H9 (cell line): ENCODE data around the gene COPB2. TPM values are rescaled to one million over a fixed set of nuclear protein-coding genes. Genes with fewer than 3 reads are reported as not detected.

Experiments used
- DNase-seq: peaks from one replicate; pipeline ENCODE4 v3.0.0-alpha.2; 2017
- H2AFZ ChIP-seq: one replicate; pipeline ENCODE4 v1.6.1; 2013; ENCODE audit warnings: mild to moderate bottlenecking, low read length, control low read depth, moderate library complexity
- H2AK5ac ChIP-seq: 2 replicates; pipeline ENCODE4 v1.6.1; 2013; ENCODE audit warnings: low read length, control low read depth, mixed read lengths; ENCODE audit not compliant: insufficient read length
- H2BK120ac ChIP-seq: one replicate; pipeline ENCODE4 v1.6.1; 2013; ENCODE audit warnings: low read depth, mild to moderate bottlenecking, low read length, control low read depth, inconsistent platforms; ENCODE audit not compliant: poor library complexity, severe bottlenecking
- H2BK12ac ChIP-seq: 2 replicates; pipeline ENCODE4 v1.6.1; 2013; ENCODE audit warnings: low read length, control low read depth, mixed read lengths, low read depth; ENCODE audit not compliant: insufficient read length
- H2BK15ac ChIP-seq: 2 replicates; pipeline ENCODE4 v1.6.1; 2013; ENCODE audit warnings: low read depth, low read length, control low read depth
- H2BK20ac ChIP-seq: one replicate; pipeline ENCODE4 v1.6.1; 2013; ENCODE audit warnings: low read depth, mild to moderate bottlenecking, low read length, control low read depth, inconsistent platforms; ENCODE audit not compliant: poor library complexity, severe bottlenecking
- H2BK5ac ChIP-seq: 2 replicates; pipeline ENCODE4 v1.6.1; 2013; ENCODE audit warnings: low read length, control low read depth, mixed read lengths; ENCODE audit not compliant: insufficient read length
- H3K14ac ChIP-seq: 2 replicates; pipeline ENCODE4 v1.6.1; 2013; ENCODE audit warnings: low read length, control low read depth; ENCODE audit not compliant: insufficient read depth
- H3K18ac ChIP-seq: 2 replicates; pipeline ENCODE4 v1.6.1; 2013; ENCODE audit warnings: low read depth, mild to moderate bottlenecking, mixed read lengths, low read length, control low read depth; ENCODE audit not compliant: insufficient read length
- H3K23ac ChIP-seq: 2 replicates; pipeline ENCODE4 v1.6.1; 2013; ENCODE audit warnings: low read length, control low read depth, mixed read lengths, low read depth; ENCODE audit not compliant: insufficient read length
- H3K23me2 ChIP-seq: 2 replicates; pipeline ENCODE4 v1.6.1; 2013; ENCODE audit warnings: low read depth, mild to moderate bottlenecking, mixed read lengths, low read length, control low read depth; ENCODE audit not compliant: insufficient read length, poor library complexity, severe bottlenecking
- H3K27ac ChIP-seq: 2 replicates; pipeline ENCODE4 v1.5.1; 2013; ENCODE audit warnings: low read length, control low read depth, mixed read lengths, low read depth; ENCODE audit not compliant: insufficient read length
- H3K27me3 ChIP-seq: 2 replicates; pipeline ENCODE4 v1.6.1; 2013; ENCODE audit warnings: low read length, control low read depth, inconsistent platforms; ENCODE audit not compliant: insufficient read depth
- H3K4ac ChIP-seq: 2 replicates; pipeline ENCODE4 v1.6.1; 2013; ENCODE audit warnings: low read depth, mild to moderate bottlenecking, control low read depth, inconsistent platforms, low read length, moderate library complexity
- H3K4me1 ChIP-seq: 2 replicates; pipeline ENCODE4 v1.6.1; 2013; ENCODE audit warnings: low read length, control low read depth, inconsistent platforms; ENCODE audit not compliant: insufficient read depth
- H3K4me2 ChIP-seq: 2 replicates; pipeline ENCODE4 v1.6.1; 2013; ENCODE audit warnings: low read length, control low read depth, mixed read lengths; ENCODE audit not compliant: insufficient read length, insufficient read depth
- H3K56ac ChIP-seq: 2 replicates; pipeline ENCODE4 v1.6.1; 2013; ENCODE audit warnings: low read depth, mild to moderate bottlenecking, mixed read lengths, low read length, control low read depth; ENCODE audit not compliant: insufficient read length
- H3K79me1 ChIP-seq: 2 replicates; pipeline ENCODE4 v1.6.1; 2013; ENCODE audit warnings: low read depth, mild to moderate bottlenecking, moderate library complexity, low read length, control low read depth, inconsistent platforms; ENCODE audit not compliant: insufficient read depth, poor library complexity, severe bottlenecking
- H3K79me2 ChIP-seq: 2 replicates; pipeline ENCODE4 v1.6.1; 2013; ENCODE audit warnings: low read length, control low read depth, inconsistent platforms; ENCODE audit not compliant: insufficient read depth
- H3K9ac ChIP-seq: 2 replicates; pipeline ENCODE4 v1.6.1; 2013; ENCODE audit warnings: low read length, control low read depth, mixed read lengths; ENCODE audit not compliant: insufficient read length; ENCODE audit errors: extremely low read depth
- H3K9me3 ChIP-seq: one replicate; pipeline ENCODE4 v1.6.1; 2013; ENCODE audit warnings: low read depth, low read length, inconsistent platforms; ENCODE audit not compliant: control insufficient read depth
- H3T11ph ChIP-seq: one replicate; pipeline ENCODE4 v1.6.1; 2013; ENCODE audit warnings: mild to moderate bottlenecking, low read length, control low read depth, inconsistent platforms
- H4K20me1 ChIP-seq: one replicate; pipeline ENCODE4 v1.6.1; 2013; ENCODE audit not compliant: control insufficient read depth, insufficient read length, insufficient read depth
- H4K5ac ChIP-seq: 2 replicates; pipeline ENCODE4 v1.6.1; 2013; ENCODE audit warnings: low read depth, mild to moderate bottlenecking, mixed read lengths, low read length, control low read depth; ENCODE audit not compliant: insufficient read length
- H4K8ac ChIP-seq: replicated peaks from 2 replicates; pipeline ENCODE4 v1.6.1; 2013; ENCODE audit warnings: low read length, control low read depth, mixed read lengths, low read depth; ENCODE audit not compliant: insufficient read length
- H4K91ac ChIP-seq: 2 replicates; pipeline ENCODE4 v1.6.1; 2013; ENCODE audit warnings: low read depth, mild to moderate bottlenecking, moderate library complexity, mixed read lengths, low read length, control low read depth; ENCODE audit not compliant: insufficient read length
- H3K27ac Mint-ChIP-seq, 3 experiments: 2 replicates in 2 of 3; 3 replicates in 1 of 3; pipeline ENCODE4 v1.8.0; 2020 to 2021; ENCODE audit warnings: mixed read lengths in 3 of 3, mild to moderate bottlenecking in 1 of 3, moderate library complexity in 1 of 3
- H3K27me3 Mint-ChIP-seq: 2 replicates; pipeline ENCODE4 v1.8.0; 2021; ENCODE audit warnings: low read depth, mild to moderate bottlenecking, moderate library complexity, mixed read lengths
- H3K36me3 Mint-ChIP-seq, 3 experiments: 2 replicates in 2 of 3; 3 replicates in 1 of 3; pipeline ENCODE4 v1.8.0; 2020 to 2021; ENCODE audit warnings: low read depth in 3 of 3, mixed read lengths in 3 of 3; ENCODE audit not compliant: insufficient read depth in 1 of 3
- H3K4me1 Mint-ChIP-seq, 2 experiments: 2 replicates each; pipeline ENCODE4 v1.8.0; 2020; ENCODE audit warnings: mixed read lengths in 2 of 2
- H3K4me3 Mint-ChIP-seq, 2 experiments: 2 replicates in 1 of 2; 3 replicates in 1 of 2; pipeline ENCODE4 v1.8.0; 2020 to 2021; ENCODE audit warnings: mild to moderate bottlenecking in 2 of 2, mixed read lengths in 2 of 2, moderate library complexity in 1 of 2
- H3K9me3 Mint-ChIP-seq, 2 experiments: 2 replicates in 1 of 2; 3 replicates in 1 of 2; pipeline ENCODE4 v1.8.0; 2020; ENCODE audit warnings: mild to moderate bottlenecking in 2 of 2, mixed read lengths in 2 of 2, moderate library complexity in 1 of 2
- WGBS: extraction: QIAGEN DNeasy Blood & Tissue Kit; methylation state at CpG from one replicate; pipeline ENCODE4 v1.1.7; 2013; ENCODE audit warnings: missing lambda C conversion rate, low lambda C conversion rate, mixed read lengths; ENCODE audit not compliant: insufficient read length; ENCODE audit errors: extremely low coverage; 5-methylcytosine and 5-hydroxymethylcytosine counted together
- total RNA-seq: library from RNA; stranded (reverse); gene quantifications from 2 replicates; pipeline ENCODE4 v1.2.1, GENCODE V29; 2021
- TF ChIP-seq, protein P1 (sequence below): fragments of 200-600 bp; sonication (generic); conservative IDR thresholded peaks from 3 replicates; pipeline ENCODE4 v1.8.0; 2021; ENCODE audit warnings: antibody characterized with exemption, mild to moderate bottlenecking

The COPB2 gene
- total RNA-seq, 1 experiment from 2014 or later: 121 TPM

DNA sequence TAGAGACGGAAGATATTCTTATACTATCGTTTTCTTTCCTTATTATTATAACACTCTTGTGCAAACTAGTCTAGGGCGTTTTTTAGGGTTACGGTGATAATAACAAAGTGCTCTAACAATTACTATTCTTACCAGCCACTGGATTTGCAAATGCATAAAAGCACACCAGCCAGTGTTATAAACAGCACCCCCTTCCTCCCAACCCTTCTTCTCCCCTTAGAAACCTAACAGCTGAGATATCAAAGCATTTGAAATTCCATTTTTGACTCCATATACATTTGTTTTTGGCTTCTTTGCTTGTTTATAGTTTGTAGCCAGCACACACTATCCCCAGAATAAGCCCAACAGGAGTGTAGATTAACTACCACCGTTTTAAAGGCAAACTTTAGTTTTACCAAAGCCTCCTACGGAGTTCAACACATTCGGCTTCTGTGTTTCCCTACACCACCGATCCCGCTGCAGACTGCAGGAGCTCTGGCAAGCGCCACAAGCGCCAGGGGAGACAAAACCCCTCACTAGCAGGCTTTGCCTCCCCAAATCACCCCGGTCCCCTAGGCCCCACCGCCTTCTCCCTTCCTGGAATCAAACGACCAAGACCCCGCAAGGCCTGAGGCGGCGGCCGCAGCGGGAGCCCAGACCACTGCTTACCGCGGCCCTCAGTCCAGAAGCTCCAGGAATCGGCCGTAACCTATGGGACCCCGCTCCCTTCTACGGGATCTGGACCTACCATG, 461 bp downstream of the COPB2 start:
- H4K20me1 ChIP-seq: no peaks in the 10 kb centered on the region
- no peak overlapping the region for H4K5ac ChIP-seq
- H2BK12ac ChIP-seq: no peak overlapping the region
- H3K23ac ChIP-seq: no peak overlapping the region
- H3K18ac ChIP-seq: peak overlapping the region; percentile 73
- Mint-ChIP-seq H3K27me3 (peaks cover 2% of the 10 kb centered on the region; the same call in 1 of the 2 replicates), H3K36me3 (no peaks in the 10 kb centered on the region), H3K4me3 (peak overlapping the region; percentile 85 to 91), H3K27ac (peak overlapping the region; percentile 57 to 99 (median 96)), H3K4me1 (peaks cover 18 to 22% of the 10 kb centered on the region in 2 experiments; a peak in 3 of 4 replicates), H3K9me3 (no peaks in the 10 kb centered on the region; a peak in 1 of 5 replicates)
- peaks cover 2% of the 10 kb centered on the region; the same call in 1 of the 2 replicates for H3K79me2 ChIP-seq
- no peaks in the 10 kb centered on the region for H3K9me3 ChIP-seq
- no peak overlapping the region for H2BK20ac ChIP-seq
- WGBS: no CpG with 5 or more reads among the region's 25 CpGs
- H2BK120ac ChIP-seq: no peak overlapping the region
- TF ChIP-seq, protein P1, sequence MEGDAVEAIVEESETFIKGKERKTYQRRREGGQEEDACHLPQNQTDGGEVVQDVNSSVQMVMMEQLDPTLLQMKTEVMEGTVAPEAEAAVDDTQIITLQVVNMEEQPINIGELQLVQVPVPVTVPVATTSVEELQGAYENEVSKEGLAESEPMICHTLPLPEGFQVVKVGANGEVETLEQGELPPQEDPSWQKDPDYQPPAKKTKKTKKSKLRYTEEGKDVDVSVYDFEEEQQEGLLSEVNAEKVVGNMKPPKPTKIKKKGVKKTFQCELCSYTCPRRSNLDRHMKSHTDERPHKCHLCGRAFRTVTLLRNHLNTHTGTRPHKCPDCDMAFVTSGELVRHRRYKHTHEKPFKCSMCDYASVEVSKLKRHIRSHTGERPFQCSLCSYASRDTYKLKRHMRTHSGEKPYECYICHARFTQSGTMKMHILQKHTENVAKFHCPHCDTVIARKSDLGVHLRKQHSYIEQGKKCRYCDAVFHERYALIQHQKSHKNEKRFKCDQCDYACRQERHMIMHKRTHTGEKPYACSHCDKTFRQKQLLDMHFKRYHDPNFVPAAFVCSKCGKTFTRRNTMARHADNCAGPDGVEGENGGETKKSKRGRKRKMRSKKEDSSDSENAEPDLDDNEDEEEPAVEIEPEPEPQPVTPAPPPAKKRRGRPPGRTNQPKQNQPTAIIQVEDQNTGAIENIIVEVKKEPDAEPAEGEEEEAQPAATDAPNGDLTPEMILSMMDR: no peak
- H2AFZ ChIP-seq: no peak overlapping the region
- no peak overlapping the region for H3K27ac ChIP-seq
- no peaks in the 10 kb centered on the region for H3K27me3 ChIP-seq
- H3K14ac ChIP-seq: peak overlapping the region; percentile 86; the same call in 1 of the 2 replicates
- no peaks in the 10 kb centered on the region for H3K23me2 ChIP-seq
- peak overlapping the region; percentile 79 for H3K4me2 ChIP-seq
- H2AK5ac ChIP-seq: no peak overlapping the region
- H3K9ac ChIP-seq: peak overlapping the region; percentile 87
- no peak overlapping the region for H3T11ph ChIP-seq
- H2BK15ac ChIP-seq: no peak overlapping the region
- no peak overlapping the region for H3K4ac ChIP-seq
- H4K91ac ChIP-seq: no peak overlapping the region
- peaks cover 3% of the 10 kb centered on the region for H3K79me1 ChIP-seq
- no peak overlapping the region for H2BK5ac ChIP-seq
- H3K4me1 ChIP-seq: no peaks in the 10 kb centered on the region
- DNase-seq: no peak
- H3K56ac ChIP-seq: peak overlapping the region; percentile 19
- no peak overlapping the region for H4K8ac ChIP-seq
